IPS DF 4.7 (cell line): ENCODE measurements around the gene LRRC74B.

ENCODE experiments used
- DNase-seq: peaks from one replicate; pipeline ENCODE4 v3.0.0-alpha.2; 2013; ENCODE audit warnings: low spot score; ENCODE audit errors: extremely low read depth

LRRC74B gene

GRCh38 chr22:21101877-21102638 lies 56.3 kb downstream of the LRRC74B start:
- DNase-seq: no peak

- peak; percentile 66 for DNase-seq
Observed at GRCh38 chr22:21102659-21103267, 57.0 kb downstream of the LRRC74B start.

DNA sequence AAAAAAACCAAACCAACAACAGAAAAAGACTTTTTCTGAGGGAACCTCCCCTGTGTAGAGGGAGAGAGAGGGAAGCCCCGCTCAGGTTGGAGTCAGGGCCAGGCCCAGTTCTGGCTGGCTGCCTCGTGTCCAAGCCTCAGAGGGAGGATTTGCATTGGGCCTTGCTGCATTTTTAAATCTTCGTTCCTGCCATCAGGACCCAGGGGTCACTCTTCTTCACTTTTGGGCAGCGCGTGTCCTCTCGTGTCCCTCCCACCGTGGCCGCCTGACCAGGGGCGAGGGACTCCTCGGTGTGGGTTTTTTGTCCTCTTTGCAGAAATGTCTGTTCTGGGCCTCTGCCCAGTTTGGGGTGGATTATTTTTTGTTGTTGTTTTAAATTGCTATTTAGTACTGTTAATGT lies 57.9 kb downstream of the LRRC74B start:
- no peak for DNase-seq

GRCh38 chr22:21104126-21104691 lies 58.5 kb downstream of the LRRC74B start:
- DNase-seq: no peak

DNA sequence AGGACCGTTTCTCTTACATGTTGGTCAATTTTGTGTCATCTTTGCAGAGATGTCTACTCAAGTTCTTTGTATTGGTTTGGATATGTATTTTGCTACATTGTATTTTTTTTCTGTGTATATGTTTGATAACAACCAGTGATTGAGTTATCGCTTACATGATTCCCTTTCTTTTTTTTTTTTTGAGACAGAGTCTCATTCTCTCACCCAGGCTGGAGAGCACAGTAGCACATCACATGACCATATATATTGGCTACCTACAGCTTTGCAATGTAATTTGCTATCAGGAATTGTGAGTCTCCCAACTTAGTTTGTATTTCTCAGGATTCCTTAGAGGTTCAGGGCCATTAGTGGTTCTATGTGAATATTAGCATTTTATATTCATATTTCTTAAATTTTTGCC lies 59.5 kb downstream of the LRRC74B start:
- DNase-seq: no peak

- DNase-seq: no peak
Observed at GRCh38 chr22:21106000-21106399, 60.3 kb downstream of the LRRC74B start.

- DNase-seq: no peak
Observed at GRCh38 chr22:21108379-21109115, 62.8 kb downstream of the LRRC74B start.
